Left lung (tissue), 10 donors: ENCODE measurements around the gene KCNAB1. TPM values are rescaled to one million over a fixed set of nuclear protein-coding genes. Genes with fewer than 3 reads are reported as not detected.
"Not testable (repeated sequence)": the region's sequence is repeated elsewhere in the genome, so short reads cannot be mapped to it uniquely, and the experiment has no call there.

Experiments used
- ATAC-seq: fragments of 200-7000 bp; cut with Tn5 transposase; one replicate; pipeline ENCODE4 v1.9.1; 2020; ENCODE audit warnings: moderate library complexity
- DNase-seq, 4 donors: peaks; one replicate each; pipeline ENCODE4 v3.0.0-alpha.2; 2013 to 2020
- H3K27ac ChIP-seq, 2 donors: fragments of 200-600 bp; sonication (generic) in 1 of 2; one replicate each; pipeline versions ENCODE4 v1.5.0 to v1.8.0; 2020 to 2021
- H3K27me3 ChIP-seq, 2 donors: fragments of 200-600 bp; sonication (generic) in 1 of 2; one replicate each; pipeline versions ENCODE4 v1.5.0 to v1.8.0; 2020 to 2021
- H3K36me3 ChIP-seq, 2 donors: fragments of 200-600 bp; sonication (generic) in 1 of 2; one replicate each; pipeline versions ENCODE4 v1.5.0 to v1.8.0; 2020 to 2021
- H3K4me1 ChIP-seq, 2 donors: fragments of 200-600 bp; one replicate each; pipeline ENCODE4 v1.8.0; 2021
- H3K4me3 ChIP-seq, 2 donors: fragments of 200-600 bp; sonication (generic) in 1 of 2; one replicate each; pipeline versions ENCODE4 v1.5.0 to v1.8.0; 2020 to 2021; ENCODE audit warnings: mild to moderate bottlenecking in 1 of 2
- H3K9me3 ChIP-seq, 2 donors: fragments of 200-600 bp; sonication (generic) in 1 of 2; one replicate each; pipeline versions ENCODE4 v1.5.0 to v1.8.0; 2020 to 2021
- CTCF ChIP-seq, 2 donors: fragments of 200-600 bp; sonication (generic) in 1 of 2; IDR thresholded peaks; one replicate each; pipeline versions ENCODE4 v1.5.0 to v1.8.0; 2021; ENCODE audit warnings: antibody characterized with exemption in 2 of 2
- intact Hi-C, 2 donors: fragments of 100-400 bp; cut with DNase I; formaldehyde crosslinking; loops; one replicate each; pipeline versions ENCODE4 v1.11.2 to v1.14.2; 2022
- polyA plus RNA-seq, 6 donors: library from polyadenylated mRNA; unstranded; fragments of 120-200 nt; gene quantifications; one replicate each; pipeline ENCODE4 v1.2.1, GENCODE V29; 2013; ENCODE audit not compliant: insufficient read length in 6 of 6
- total RNA-seq, 2 donors: library from RNA; stranded (reverse); fragmentation: NEBNext Ultra II Directional; extraction: Animal tissue kit (Norgen Biotek cat#: 25700); gene quantifications; one replicate each; pipeline ENCODE4 v1.2.1, GENCODE V29; 2021
- donor health status: DM: no; HTN: yes; CAD: no.
- donor health status: DM: no; HTN: no; CAD: no.

Gene KCNAB1
- total and polyA plus RNA-seq, 8 donors: 0.58 to 1.7 (median 1.5) TPM

GRCh38 chr3:156264771-156265170 lies 144.4 kb downstream of the KCNAB1 start:
- Histone ChIP-seq H3K36me3 (no peaks in the 10 kb centered on the region), H3K27me3 (no peaks in the 10 kb centered on the region), H3K9me3 (no peaks in the 10 kb centered on the region), H3K4me1 (no peaks in the 10 kb centered on the region), H3K27ac (no peak overlapping the region), H3K4me3 (no peak overlapping the region)
- DNase-seq (no peak), ATAC-seq (no peak)
- intact Hi-C loops: no loop called here
- no peak for TF ChIP-seq CTCF (IDR thresholded peaks at IDR 0.05)

GRCh38 chr3:156271508-156271907 lies 151.1 kb downstream of the KCNAB1 start:
- no peaks in the 10 kb centered on the region for H3K9me3 ChIP-seq
- intact Hi-C loops: no loop called here
- H3K27ac ChIP-seq: no peak overlapping the region
- no peaks in the 10 kb centered on the region for H3K4me1 ChIP-seq
- H3K36me3 ChIP-seq: no peaks in the 10 kb centered on the region
- H3K4me3 ChIP-seq: no peak overlapping the region
- DNase-seq: no peak
- no peak for ATAC-seq
- TF ChIP-seq CTCF (IDR thresholded peaks at IDR 0.05): no peak
- no peaks in the 10 kb centered on the region for H3K27me3 ChIP-seq

- no peaks in the 10 kb centered on the region for H3K9me3 ChIP-seq
- no peaks in the 10 kb centered on the region for H3K4me1 ChIP-seq
- intact Hi-C loops: no loop called here
- TF ChIP-seq CTCF (IDR thresholded peaks at IDR 0.05): no peak
- no peaks in the 10 kb centered on the region for H3K27me3 ChIP-seq
- DNase-seq (no peak), ATAC-seq (no peak)
- no peak overlapping the region for H3K4me3 ChIP-seq
- H3K27ac ChIP-seq: no peak overlapping the region
- no peaks in the 10 kb centered on the region for H3K36me3 ChIP-seq
These were observed 151.8 kb downstream of the KCNAB1 start for GRCh38 chr3:156271995-156272719.

- ATAC-seq: no peak
- TF ChIP-seq CTCF (IDR thresholded peaks at IDR 0.05): no peak
- Histone ChIP-seq H3K36me3 (no peaks in the 10 kb centered on the region), H3K4me3 (no peak overlapping the region), H3K4me1 (no peaks in the 10 kb centered on the region), H3K27ac (no peak overlapping the region), H3K27me3 (no peaks in the 10 kb centered on the region), H3K9me3 (no peaks in the 10 kb centered on the region)
- no peak for DNase-seq
- intact Hi-C loops: no loop called here
These were observed 152.8 kb downstream of the KCNAB1 start for GRCh38 chr3:156273111-156273694.

GRCh38 chr3:156274791-156275190 lies 154.4 kb downstream of the KCNAB1 start:
- Histone ChIP-seq H3K36me3 (no peaks in the 10 kb centered on the region), H3K4me1 (no peaks in the 10 kb centered on the region), H3K9me3 (no peaks in the 10 kb centered on the region), H3K27ac (no peak overlapping the region), H3K4me3 (no peak overlapping the region), H3K27me3 (no peaks in the 10 kb centered on the region)
- no peak for DNase-seq
- intact Hi-C loops: no loop called here
- TF ChIP-seq CTCF (IDR thresholded peaks at IDR 0.05): no peak
- ATAC-seq: no peak

GRCh38 chr3:156284637-156285036 lies 164.3 kb downstream of the KCNAB1 start:
- H3K4me1 ChIP-seq, intact Hi-C loops, DNase-seq, H3K27ac ChIP-seq, H3K4me3 ChIP-seq, H3K9me3 ChIP-seq, ATAC-seq, H3K36me3 ChIP-seq: not testable (repeated sequence)
- H3K27me3 ChIP-seq: peaks cover under 1 to 22% of the 10 kb centered on the region in 2 donors
